WERI-Rb-1 (cell line): ENCODE measurements around the gene BOLA2B.

Source experiments
- DNase-seq: peaks from one replicate; pipeline ENCODE4 v3.0.0-alpha.2; 2020
- H3K27ac ChIP-seq: fragments of 250-450 bp; sonication (Bioruptor Pico); 2 replicates; pipeline ENCODE4 v1.5.1; 2020; ENCODE audit warnings: mild to moderate bottlenecking, moderate library complexity
- H3K27me3 ChIP-seq: fragments of 250-450 bp; sonication (Bioruptor Pico); 2 replicates; pipeline ENCODE4 v1.5.1; 2021; ENCODE audit warnings: mild to moderate bottlenecking, low read depth, moderate library complexity; ENCODE audit not compliant: insufficient read depth, severe bottlenecking
- H3K36me3 ChIP-seq: fragments of 250-450 bp; sonication (Bioruptor Pico); 2 replicates; pipeline ENCODE4 v1.5.1; 2020; ENCODE audit warnings: mild to moderate bottlenecking, moderate library complexity
- H3K4me3 ChIP-seq: 2 replicates; pipeline ENCODE4 v1.5.1; 2011; ENCODE audit warnings: low read depth, mild to moderate bottlenecking, control low read depth, low read length
- H3K9me3 ChIP-seq: fragments of 250-450 bp; sonication (Bioruptor Pico); 2 replicates; pipeline ENCODE4 v1.5.1; 2021; ENCODE audit warnings: mild to moderate bottlenecking, moderate library complexity; ENCODE audit not compliant: severe bottlenecking
- CTCF ChIP-seq: IDR thresholded peaks from 2 replicates; pipeline ENCODE4 v1.5.1; 2011; ENCODE audit warnings: low read depth, mild to moderate bottlenecking, control low read depth, inconsistent platforms, low read length

BOLA2B gene

DNA sequence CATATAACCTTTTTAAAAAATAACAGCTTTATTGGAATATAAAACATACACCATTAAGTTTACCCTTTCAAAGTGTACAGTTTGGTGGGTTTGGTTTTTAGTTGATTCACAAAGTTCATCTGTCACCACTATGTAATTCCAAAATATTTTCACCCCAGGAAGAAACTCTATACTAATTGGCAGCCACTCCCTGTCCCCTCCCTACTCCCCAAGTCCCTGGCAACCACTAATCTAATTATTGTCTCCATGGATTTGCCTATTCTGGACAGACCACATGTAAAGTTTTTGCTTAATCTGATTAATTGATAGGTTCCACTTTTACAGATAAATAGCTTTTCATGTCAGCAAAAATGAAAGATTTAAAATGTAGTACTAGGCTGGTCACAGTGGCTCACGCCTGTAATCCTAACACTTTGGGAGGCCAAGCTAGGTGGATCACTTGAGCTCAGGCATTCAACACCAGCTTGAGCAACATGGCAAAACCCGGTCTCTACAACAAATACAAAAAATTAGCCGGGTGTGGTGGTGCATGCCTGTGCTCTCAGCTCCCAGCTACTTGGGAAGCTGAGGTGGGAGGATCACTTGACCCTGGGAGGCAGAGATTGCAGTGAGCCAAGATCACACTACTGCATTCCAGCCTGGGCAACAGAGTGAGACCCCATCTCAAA lies 45.5 kb downstream of the BOLA2B start:
- H3K9me3 ChIP-seq: peaks cover 15% of the 10 kb centered on the region
- H3K27ac ChIP-seq: no peak overlapping the region

DNA sequence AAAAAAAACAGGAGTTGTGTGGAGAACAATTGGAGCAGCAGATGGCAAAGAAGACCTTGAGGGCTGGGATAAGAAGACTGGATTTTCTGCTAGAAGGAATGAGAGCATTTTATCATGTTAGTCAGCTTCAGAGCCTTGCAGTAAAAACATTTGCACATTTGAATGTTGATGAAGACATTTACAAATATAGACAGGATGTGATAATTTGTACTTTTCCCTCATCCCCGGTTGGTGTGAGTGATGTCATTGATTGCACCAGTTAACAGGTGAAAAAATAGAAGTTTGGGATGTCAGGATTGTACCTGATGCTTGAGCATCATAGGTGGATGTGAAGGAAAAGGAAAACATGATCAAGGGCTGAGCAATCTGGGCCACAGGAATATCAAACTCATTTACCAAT lies 47.8 kb downstream of the BOLA2B start:
- Histone ChIP-seq H3K9me3 (peaks cover 15% of the 10 kb centered on the region), H3K27me3 (no peaks in the 10 kb centered on the region), H3K27ac (peak overlapping the region; percentile 49), H3K36me3 (no peaks in the 10 kb centered on the region), H3K4me3 (no peak overlapping the region)
- TF ChIP-seq CTCF: no peak
- no peak for DNase-seq

More for the DNA sequence above, 45.5 kb downstream of the BOLA2B start:
- Histone ChIP-seq H3K4me3 (no peak overlapping the region), H3K27me3 (no peaks in the 10 kb centered on the region), H3K36me3 (no peaks in the 10 kb centered on the region)
- no peak for TF ChIP-seq CTCF
- no peak for DNase-seq

- DNase-seq: no peak
- peaks cover 12% of the 10 kb centered on the region for H3K9me3 ChIP-seq
- H3K27me3 ChIP-seq: no peaks in the 10 kb centered on the region
- no peaks in the 10 kb centered on the region for H3K36me3 ChIP-seq
- no peak for TF ChIP-seq CTCF
- no peak overlapping the region for H3K27ac ChIP-seq
- H3K4me3 ChIP-seq: no peak overlapping the region
These were observed 48.5 kb downstream of the BOLA2B start for GRCh38 chr16:30144917-30145316.

DNA sequence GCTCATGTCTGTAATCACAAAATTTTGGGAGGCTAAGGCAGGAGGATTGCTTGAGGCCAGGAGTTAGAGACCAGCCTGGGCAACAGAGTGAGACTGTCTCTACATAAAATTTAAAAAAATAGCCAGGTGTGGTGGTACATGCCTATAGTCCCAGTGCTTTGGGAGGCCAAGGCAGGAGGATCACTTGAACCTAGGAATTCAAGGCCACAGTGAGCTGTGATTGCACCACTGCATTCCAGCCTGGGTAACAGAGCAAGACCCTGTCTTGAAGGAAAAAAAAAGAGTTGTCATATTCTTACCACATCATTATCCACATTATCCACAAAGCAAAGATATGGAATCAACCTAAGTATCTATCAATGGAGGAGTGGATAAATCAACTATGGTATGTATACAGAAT lies 49.4 kb downstream of the BOLA2B start:
- H3K36me3 ChIP-seq: no peaks in the 10 kb centered on the region

DNA sequence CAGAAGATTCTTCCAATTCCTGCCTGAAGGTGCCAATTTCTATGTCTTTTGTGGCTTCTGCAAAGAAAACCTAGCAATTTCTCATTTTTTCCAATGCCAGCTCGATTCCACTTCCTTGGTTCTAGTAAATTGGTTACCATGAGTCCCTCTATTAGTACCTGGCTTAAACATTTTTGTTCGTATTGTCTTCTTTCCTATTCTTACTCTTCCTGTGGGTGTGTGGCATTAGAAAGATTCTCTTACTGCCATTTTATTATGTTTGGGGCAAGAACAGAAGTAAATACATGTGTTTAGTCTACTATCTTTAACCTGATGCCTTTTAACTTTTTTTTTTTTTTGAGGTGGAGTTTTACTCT lies 50.1 kb downstream of the BOLA2B start:
- H3K36me3 ChIP-seq: no peaks in the 10 kb centered on the region

More for the DNA sequence above, 49.4 kb downstream of the BOLA2B start:
- Histone ChIP-seq H3K27ac (no peak overlapping the region), H3K4me3 (no peak overlapping the region), H3K27me3 (no peaks in the 10 kb centered on the region), H3K9me3 (peaks cover 3% of the 10 kb centered on the region)
- DNase-seq: no peak
- no peak for TF ChIP-seq CTCF

More for the DNA sequence above, 50.1 kb downstream of the BOLA2B start:
- no peaks in the 10 kb centered on the region for H3K9me3 ChIP-seq
- H3K27ac ChIP-seq: no peak overlapping the region
- no peak for TF ChIP-seq CTCF
- no peak for DNase-seq
- H3K4me3 ChIP-seq: no peak overlapping the region
- H3K27me3 ChIP-seq: no peaks in the 10 kb centered on the region
